NCI-H82 treated with DMSO at 0.1 percent for 48 hours (cell line): ENCODE data around the gene SLC4A2.
"Not testable (repeated sequence)": the region's sequence is repeated elsewhere in the genome, so short reads cannot be mapped to it uniquely, and the experiment has no call there.

ENCODE experiments used
- DNase-seq: peaks from one replicate; lab custom pipeline; 2025; ENCODE audit not compliant: unreplicated experiment; lab: John Stamatoyannopoulos, UW

Gene SLC4A2, protein sequence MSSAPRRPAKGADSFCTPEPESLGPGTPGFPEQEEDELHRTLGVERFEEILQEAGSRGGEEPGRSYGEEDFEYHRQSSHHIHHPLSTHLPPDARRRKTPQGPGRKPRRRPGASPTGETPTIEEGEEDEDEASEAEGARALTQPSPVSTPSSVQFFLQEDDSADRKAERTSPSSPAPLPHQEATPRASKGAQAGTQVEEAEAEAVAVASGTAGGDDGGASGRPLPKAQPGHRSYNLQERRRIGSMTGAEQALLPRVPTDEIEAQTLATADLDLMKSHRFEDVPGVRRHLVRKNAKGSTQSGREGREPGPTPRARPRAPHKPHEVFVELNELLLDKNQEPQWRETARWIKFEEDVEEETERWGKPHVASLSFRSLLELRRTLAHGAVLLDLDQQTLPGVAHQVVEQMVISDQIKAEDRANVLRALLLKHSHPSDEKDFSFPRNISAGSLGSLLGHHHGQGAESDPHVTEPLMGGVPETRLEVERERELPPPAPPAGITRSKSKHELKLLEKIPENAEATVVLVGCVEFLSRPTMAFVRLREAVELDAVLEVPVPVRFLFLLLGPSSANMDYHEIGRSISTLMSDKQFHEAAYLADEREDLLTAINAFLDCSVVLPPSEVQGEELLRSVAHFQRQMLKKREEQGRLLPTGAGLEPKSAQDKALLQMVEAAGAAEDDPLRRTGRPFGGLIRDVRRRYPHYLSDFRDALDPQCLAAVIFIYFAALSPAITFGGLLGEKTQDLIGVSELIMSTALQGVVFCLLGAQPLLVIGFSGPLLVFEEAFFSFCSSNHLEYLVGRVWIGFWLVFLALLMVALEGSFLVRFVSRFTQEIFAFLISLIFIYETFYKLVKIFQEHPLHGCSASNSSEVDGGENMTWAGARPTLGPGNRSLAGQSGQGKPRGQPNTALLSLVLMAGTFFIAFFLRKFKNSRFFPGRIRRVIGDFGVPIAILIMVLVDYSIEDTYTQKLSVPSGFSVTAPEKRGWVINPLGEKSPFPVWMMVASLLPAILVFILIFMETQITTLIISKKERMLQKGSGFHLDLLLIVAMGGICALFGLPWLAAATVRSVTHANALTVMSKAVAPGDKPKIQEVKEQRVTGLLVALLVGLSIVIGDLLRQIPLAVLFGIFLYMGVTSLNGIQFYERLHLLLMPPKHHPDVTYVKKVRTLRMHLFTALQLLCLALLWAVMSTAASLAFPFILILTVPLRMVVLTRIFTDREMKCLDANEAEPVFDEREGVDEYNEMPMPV

GRCh38 chr7:151059367-151060112, at the start of gene SLC4A2:
SLC4A2 (plus strand) TSS chr7:151059589; CDS start chr7:151061988, 2,399 bp downstream.
- DNase-seq: peak; percentile 50

GRCh38 chr7:151010037-151010306, 49.4 kb upstream of the SLC4A2 start:
- DNase-seq: no peak

- no peak for DNase-seq
Measured at GRCh38 chr7:151010307-151011096, 48.9 kb upstream of the SLC4A2 start.

- no peak for DNase-seq
Measured at GRCh38 chr7:151011097-151011409, 48.3 kb upstream of the SLC4A2 start.

GRCh38 chr7:151011616-151012015, 47.8 kb upstream of the SLC4A2 start:
- DNase-seq: not testable (repeated sequence)

DNA sequence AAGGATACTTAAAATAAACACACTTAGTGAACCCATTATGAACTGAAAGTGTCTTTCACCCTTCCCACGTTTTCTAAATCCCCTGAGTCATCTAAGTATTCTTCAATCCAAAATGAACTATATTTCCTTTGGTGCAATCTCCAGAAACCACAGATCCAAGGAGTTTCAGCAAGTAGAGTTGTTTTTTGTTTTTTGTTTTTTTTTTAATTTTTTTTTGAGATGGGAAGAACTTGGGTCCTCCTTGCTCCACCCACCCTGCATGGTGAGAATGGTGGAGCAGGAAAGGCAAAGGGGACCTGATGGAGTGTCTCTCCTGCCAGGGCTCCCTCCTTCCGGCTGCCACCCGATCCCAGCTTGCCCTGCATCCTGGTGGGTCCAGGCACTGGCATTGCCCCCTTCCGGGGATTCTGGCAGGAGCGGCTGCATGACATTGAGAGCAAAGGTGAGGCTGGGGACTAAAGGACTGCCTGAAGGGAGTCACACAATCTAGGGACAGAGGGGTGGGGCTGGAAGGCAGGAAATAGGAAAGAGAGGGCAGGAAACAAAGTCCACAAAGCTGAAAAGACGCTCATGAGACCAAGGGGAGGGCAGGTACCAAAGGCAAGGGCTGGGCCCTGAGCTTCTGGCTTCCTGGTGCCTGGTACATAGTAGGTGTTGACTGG, 47.2 kb upstream of the SLC4A2 start:
- no peak for DNase-seq

DNA sequence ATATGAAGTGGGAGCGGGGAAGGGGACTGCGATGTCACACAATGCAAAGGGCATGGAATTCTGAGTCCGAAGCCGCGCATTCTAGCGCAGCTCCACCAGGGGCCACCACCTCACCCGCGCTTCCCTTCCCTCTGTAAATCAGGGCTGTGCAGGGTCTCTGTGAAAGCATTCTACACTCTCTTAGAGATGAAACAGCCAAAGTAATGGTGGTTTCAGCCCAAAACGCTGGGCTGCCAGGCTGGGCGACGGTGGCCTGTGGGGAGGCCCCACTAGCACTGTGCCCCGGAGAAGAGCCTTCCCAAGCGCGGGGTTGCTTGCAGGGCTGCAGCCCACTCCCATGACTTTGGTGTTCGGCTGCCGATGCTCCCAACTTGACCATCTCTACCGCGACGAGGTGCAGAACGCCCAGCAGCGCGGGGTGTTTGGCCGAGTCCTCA, 46.5 kb upstream of the SLC4A2 start:
- DNase-seq: peak; percentile 39

DNA sequence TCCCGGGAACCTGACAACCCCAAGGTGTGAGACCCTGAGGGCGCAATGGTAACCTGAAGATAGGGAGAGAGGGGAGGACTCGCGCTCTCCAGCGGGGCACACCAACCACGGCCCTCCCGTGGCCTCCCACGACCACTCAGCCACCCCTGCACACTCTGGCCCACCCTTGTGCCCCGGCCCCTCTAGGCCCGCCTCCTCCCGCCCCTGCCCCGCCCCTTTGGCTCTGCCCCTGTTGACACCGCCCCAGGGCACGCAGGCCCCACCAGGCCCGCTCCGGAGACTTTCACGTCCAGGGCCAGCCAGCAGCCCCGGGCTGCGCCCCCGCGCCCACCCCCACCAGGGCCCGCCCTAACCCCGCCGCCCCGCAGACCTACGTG, 46.0 kb upstream of the SLC4A2 start:
- no peak for DNase-seq

GRCh38 chr7:151013733-151014497, 45.5 kb upstream of the SLC4A2 start:
- DNase-seq: peak; percentile 30

GRCh38 chr7:151014950-151015349, 44.4 kb upstream of the SLC4A2 start:
- no peak for DNase-seq

DNA sequence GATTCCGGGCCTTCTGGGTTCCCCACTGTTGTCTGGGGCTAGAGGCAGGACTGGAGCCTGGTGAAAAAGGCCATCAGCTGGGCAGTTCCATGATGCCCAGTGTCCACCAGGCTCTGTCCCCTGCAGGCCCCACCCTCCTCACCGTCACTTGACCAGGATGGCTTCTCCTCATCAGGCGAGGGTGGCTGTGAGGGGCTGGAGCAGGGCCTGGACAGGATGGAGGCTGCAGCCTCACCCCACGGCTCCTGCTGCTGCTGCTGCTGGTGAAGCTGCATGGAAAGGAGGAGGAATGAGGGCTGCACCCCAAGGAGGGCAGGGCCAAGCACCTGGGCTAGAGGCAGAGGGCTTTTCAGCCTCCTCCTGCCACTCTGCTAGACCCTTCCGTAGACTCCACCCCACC, 43.4 kb upstream of the SLC4A2 start:
- no peak for DNase-seq

DNA sequence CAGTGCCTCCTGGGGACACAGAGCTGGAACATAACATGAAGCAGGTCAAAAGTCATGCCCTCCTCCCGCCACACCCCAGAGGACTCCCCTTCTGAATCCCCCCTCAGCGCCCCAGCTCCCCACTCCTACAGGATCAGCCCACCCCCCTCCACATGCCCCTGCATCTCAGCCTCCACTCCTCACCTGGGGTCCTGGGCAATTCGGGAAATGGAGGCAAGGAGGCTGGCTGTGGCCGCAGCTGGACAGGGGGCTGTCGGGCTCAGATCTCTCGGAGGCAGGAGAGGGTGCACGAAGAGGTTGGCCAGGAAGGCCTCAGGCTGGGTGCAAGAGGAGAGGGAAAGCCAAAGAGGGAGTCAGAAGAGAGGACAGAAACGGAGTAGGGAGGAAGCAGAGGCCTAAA, 42.9 kb upstream of the SLC4A2 start:
- DNase-seq: no peak

DNA sequence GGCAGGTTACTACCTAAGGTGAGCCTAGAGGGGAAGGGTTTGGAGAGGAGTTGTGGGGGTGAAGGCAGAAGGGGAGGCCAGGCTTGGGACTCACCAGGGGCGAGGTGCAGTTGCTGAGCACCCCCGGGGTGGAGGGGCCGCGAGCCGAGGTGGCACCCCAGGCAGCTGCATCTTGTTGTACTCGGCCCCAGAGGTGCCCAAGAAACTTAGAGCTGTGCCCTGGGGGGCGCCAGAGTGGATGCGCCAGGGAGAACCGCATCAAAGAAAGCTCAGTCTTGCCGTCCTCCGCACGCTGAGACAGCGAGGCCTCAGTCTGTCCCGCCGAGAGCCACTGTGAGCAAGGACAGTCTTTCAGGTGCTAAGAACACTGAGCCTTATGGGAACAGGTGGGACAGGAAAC, 42.4 kb upstream of the SLC4A2 start:
- no peak for DNase-seq

- DNase-seq: no peak
Measured at GRCh38 chr7:151017370-151017952, 41.9 kb upstream of the SLC4A2 start.

GRCh38 chr7:151017953-151018420, 41.4 kb upstream of the SLC4A2 start:
- DNase-seq: peak; percentile 23

- no peak for DNase-seq
Measured at GRCh38 chr7:151018421-151019129, 40.8 kb upstream of the SLC4A2 start.

DNA sequence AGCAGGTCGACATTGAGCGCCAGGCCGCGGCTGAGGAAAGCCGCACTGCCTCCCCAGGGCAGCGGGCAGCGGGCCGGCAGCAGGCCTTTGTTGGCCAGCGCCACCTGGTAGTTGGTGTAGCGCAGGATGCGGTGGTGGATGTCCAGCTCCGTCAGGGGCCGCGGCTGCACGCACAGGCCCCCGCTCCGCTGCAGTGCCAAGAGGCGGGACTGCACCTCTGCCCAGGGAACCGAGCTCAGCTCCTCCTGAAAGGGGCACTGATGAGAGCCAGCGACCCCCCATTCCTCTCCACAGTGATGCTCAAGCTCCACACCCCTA, 40.3 kb upstream of the SLC4A2 start:
- DNase-seq: no peak

DNA sequence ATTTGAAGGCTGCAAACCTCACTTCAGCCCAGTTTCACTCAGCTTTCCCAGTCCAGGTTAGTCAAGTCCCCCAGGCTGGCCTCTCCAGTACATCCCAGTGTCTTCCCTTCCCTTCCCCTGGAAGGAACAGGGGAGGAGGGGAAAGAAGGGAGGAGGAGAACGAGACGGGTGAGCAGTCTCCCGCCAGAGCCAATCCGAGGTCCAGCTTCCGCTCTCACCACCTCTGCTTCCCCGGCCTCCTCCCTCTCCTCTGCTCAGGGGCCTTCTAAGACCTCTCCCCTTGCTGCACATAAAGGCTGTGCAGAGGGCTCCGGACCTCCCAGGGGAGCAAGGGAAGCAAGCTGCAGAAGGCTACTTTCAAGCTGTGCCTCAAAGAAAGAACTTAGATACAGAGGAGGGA, 39.2 kb upstream of the SLC4A2 start:
- DNase-seq: no peak
